Fibroblast of lung (primary cell): Measurements from ENCODE around the gene DPEP3. TPM values are rescaled to one million over a fixed set of nuclear protein-coding genes. Genes with fewer than 3 reads are reported as not detected.

ENCODE experiments used
- DNase-seq, 2 donors: peaks; one replicate each; pipeline versions ENCODE4 v3.0.0 to v3.0.0-alpha.2; 2010; ENCODE audit warnings: low read depth in 2 of 2
- H2AFZ ChIP-seq: 2 replicates; pipeline ENCODE4 v1.5.1; 2012; ENCODE audit warnings: low read length, control low read depth, inconsistent platforms
- H3K27ac ChIP-seq: 2 replicates; pipeline ENCODE4 v1.5.1; 2011; ENCODE audit warnings: low read length, control low read depth; ENCODE audit not compliant: insufficient read depth
- H3K27me3 ChIP-seq: 2 replicates; pipeline ENCODE4 v1.5.1; 2011; ENCODE audit warnings: mild to moderate bottlenecking, low read length; ENCODE audit not compliant: control insufficient read depth, insufficient read depth
- H3K36me3 ChIP-seq: 2 replicates; pipeline ENCODE4 v1.5.1; 2011; ENCODE audit warnings: low read length; ENCODE audit not compliant: control insufficient read depth, insufficient read depth
- H3K4me1 ChIP-seq: 2 replicates; pipeline ENCODE4 v1.5.1; 2011; ENCODE audit warnings: low read length; ENCODE audit not compliant: control insufficient read depth, insufficient read depth; ENCODE audit errors: extremely low read depth
- H3K4me2 ChIP-seq: 2 replicates; pipeline ENCODE4 v1.5.1; 2011; ENCODE audit warnings: low read length, control low read depth; ENCODE audit not compliant: insufficient read depth; ENCODE audit errors: extremely low read depth
- H3K4me3 ChIP-seq, 4 experiments: fragments of 200-600 bp in 1 of 4; sonication (generic) in 1 of 4; replicated peaks in 1 of 4; 2 replicates each; pipeline ENCODE4 v1.5.1; 2011 to 2016; ENCODE audit warnings: low read length in 4 of 4, low read depth in 3 of 4, mild to moderate bottlenecking in 3 of 4, control low read depth in 2 of 4, inconsistent platforms in 1 of 4, mixed read lengths in 1 of 4; ENCODE audit not compliant: insufficient read depth in 1 of 4; ENCODE audit errors: control extremely low read depth in 1 of 4
- H3K79me2 ChIP-seq: 2 replicates; pipeline ENCODE4 v1.5.1; 2012; ENCODE audit warnings: mild to moderate bottlenecking, low read length, inconsistent platforms; ENCODE audit not compliant: control insufficient read depth, insufficient read depth
- H3K9ac ChIP-seq: 2 replicates; pipeline ENCODE4 v1.5.1; 2011; ENCODE audit warnings: mild to moderate bottlenecking, low read length, control low read depth; ENCODE audit not compliant: insufficient read depth
- H3K9me3 ChIP-seq: 2 replicates; pipeline ENCODE4 v1.5.1; 2012; ENCODE audit warnings: low read depth, low read length; ENCODE audit not compliant: control insufficient read depth, insufficient read depth
- H4K20me1 ChIP-seq: 2 replicates; pipeline ENCODE4 v1.5.1; 2011; ENCODE audit warnings: low read length; ENCODE audit not compliant: control insufficient read depth, insufficient read depth; ENCODE audit errors: extremely low read depth
- CTCF ChIP-seq, 2 donors: IDR thresholded peaks in 1 of 2; conservative IDR thresholded peaks in 1 of 2; 1 replicate in 1 of 2; 2 replicates in 1 of 2; pipeline ENCODE4 v1.5.1; 2011 to 2012; ENCODE audit warnings: low read length in 2 of 2, control low read depth in 1 of 2, inconsistent platforms in 1 of 2, low read depth in 1 of 2, mild to moderate bottlenecking in 1 of 2
- EZH2 ChIP-seq: IDR thresholded peaks from 2 replicates; pipeline ENCODE4 v1.5.1; 2012; ENCODE audit warnings: low read length, control low read depth, mild to moderate bottlenecking; ENCODE audit errors: missing control alignments
- polyA plus RNA-seq, 2 donors: library from polyadenylated mRNA; depleted of rRNA in 1 of 2; stranded (reverse) in 1 of 2; unstranded in 1 of 2; fragments of >200 nt; gene quantifications; 2 replicates each; pipeline ENCODE4 v1.2.1, GENCODE V29; 2011 to 2012; ENCODE audit warnings: missing spikeins in 1 of 2
- total RNA-seq: library from RNA; depleted of rRNA; stranded (reverse); fragments of >200 nt; gene quantifications from 2 replicates; pipeline ENCODE4 v1.2.1, GENCODE V29; 2014

DPEP3 gene
- total and polyA plus RNA-seq, 2 donors (not counting 1 experiment from before 2014, with no cell fraction given): not detected

GRCh38 chr16:67989322-67990017 is 9.2 kb upstream of the DPEP3 start:
- Histone ChIP-seq H4K20me1 (no peaks in the 10 kb centered on the region), H3K27me3 (no peaks in the 10 kb centered on the region), H2AFZ (no peak overlapping the region), H3K36me3 (no peaks in the 10 kb centered on the region), H3K4me2 (no peak overlapping the region), H3K9ac (no peak overlapping the region), H3K4me1 (peaks cover 6% of the 10 kb centered on the region), H3K4me3 (no peak overlapping the region), H3K9me3 (no peaks in the 10 kb centered on the region), H3K27ac (no peak overlapping the region), H3K79me2 (no peaks in the 10 kb centered on the region)
- DNase-seq: no peak
- TF ChIP-seq EZH2 (no peak), CTCF (conservative IDR thresholded peaks at IDR 0.05 in 1 of 2, IDR thresholded peaks at IDR 0.05 in 1 of 2; ENCODE audit: low read depth in 1 of 2, low read length in 2 of 2) (no peak)

GRCh38 chr16:67988675-67989074 is 8.4 kb upstream of the DPEP3 start:
- DNase-seq: no peak
- no peak overlapping the region for H2AFZ ChIP-seq
- H3K9me3 ChIP-seq: no peaks in the 10 kb centered on the region
- H4K20me1 ChIP-seq: no peaks in the 10 kb centered on the region
- TF ChIP-seq CTCF (conservative IDR thresholded peaks at IDR 0.05 in 1 of 2, IDR thresholded peaks at IDR 0.05 in 1 of 2; ENCODE audit: low read depth in 1 of 2, low read length in 2 of 2) (no peak), EZH2 (no peak)
- H3K9ac ChIP-seq: no peak overlapping the region
- H3K4me3 ChIP-seq: no peak overlapping the region
- H3K36me3 ChIP-seq: no peaks in the 10 kb centered on the region
- no peaks in the 10 kb centered on the region for H3K79me2 ChIP-seq
- H3K27me3 ChIP-seq: no peaks in the 10 kb centered on the region
- H3K4me2 ChIP-seq: no peak overlapping the region
- no peak overlapping the region for H3K27ac ChIP-seq
- H3K4me1 ChIP-seq: peaks cover 6% of the 10 kb centered on the region

GRCh38 chr16:67987460-67988160 is 7.3 kb upstream of the DPEP3 start:
- Histone ChIP-seq H3K4me1 (peaks cover 4% of the 10 kb centered on the region), H2AFZ (peak overlapping the region; percentile 48), H3K4me2 (no peak overlapping the region), H3K27me3 (no peaks in the 10 kb centered on the region), H3K36me3 (no peaks in the 10 kb centered on the region), H3K79me2 (no peaks in the 10 kb centered on the region), H3K9ac (no peak overlapping the region), H3K4me3 (no peak overlapping the region), H3K9me3 (no peaks in the 10 kb centered on the region), H3K27ac (no peak overlapping the region), H4K20me1 (no peaks in the 10 kb centered on the region)
- TF ChIP-seq EZH2 (no peak), CTCF (conservative IDR thresholded peaks at IDR 0.05 in 1 of 2, IDR thresholded peaks at IDR 0.05 in 1 of 2; ENCODE audit: low read depth in 1 of 2, low read length in 2 of 2) (no peak)
- DNase-seq: peak; percentile 13 to 31
